ENCODE results near the gene GALK1. TPM values are rescaled to one million over a fixed set of nuclear protein-coding genes. Genes with fewer than 3 reads are reported as not detected.
A peak's percentile ranks its signal among the peaks of the same experiment; 100 is the strongest.

GALK1 gene
- total and polyA plus RNA-seq, 9 of the 15 experiments (the other 6 are each of a cell fraction or from before 2014, with no cell fraction given) = 0.45 to 51.6 (median 17.4) TPM

DNA sequence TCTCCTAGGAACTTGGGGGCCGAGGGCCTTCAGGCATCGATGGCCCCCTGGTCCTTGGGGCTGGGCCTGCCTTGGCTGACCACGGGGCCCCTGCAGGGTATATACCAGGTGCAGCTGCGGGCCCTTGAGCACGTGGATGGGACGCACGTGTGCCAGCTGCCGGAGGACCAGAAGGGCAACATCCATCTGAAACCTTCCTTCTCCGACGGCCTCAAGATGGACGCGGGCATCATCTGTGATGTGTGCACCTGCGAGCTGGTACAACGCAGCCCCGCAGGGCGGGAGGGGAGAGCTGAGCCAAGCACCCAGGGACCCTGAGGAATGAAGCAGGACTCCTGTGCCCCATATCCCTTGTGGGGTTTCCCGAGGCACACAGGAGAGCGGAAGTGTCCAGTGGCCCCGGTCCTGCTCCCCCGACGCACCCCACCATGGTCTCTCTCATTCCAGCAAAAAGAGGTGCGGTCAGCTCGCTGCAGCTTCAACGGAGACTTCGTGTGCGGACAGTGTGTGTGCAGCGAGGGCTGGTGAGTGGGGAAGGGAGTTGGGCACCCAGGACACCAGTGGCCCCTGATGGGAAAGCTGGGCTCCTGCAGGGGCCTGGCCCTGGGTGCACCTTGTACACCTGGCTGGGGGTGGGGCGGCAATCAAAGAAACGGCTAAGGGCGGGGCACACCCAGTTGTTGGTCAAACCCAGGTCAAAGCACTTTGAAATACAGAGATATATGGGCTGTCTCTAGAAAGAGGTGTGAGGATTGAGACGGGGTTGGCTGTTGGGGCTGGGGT is 33.1 kb downstream of the GALK1 start:
- DNase-seq (ENCODE audit: extremely low read depth in 1 of 4, low spot score in 3 of 4) (no peak), ATAC-seq (no peak), FAIRE-seq (no peak)
- ChIA-PET POLR2A (interaction anchor here (0.7 to 1.3 kb wide), 2 partner anchors 42 to 684 kb away, joined by 3 to 5 read pairs; no protein-coding TSS in a partner anchor), CTCF (ENCODE audit: low intra/inter-chr PET ratio) (no interaction called here)
- Histone ChIP-seq H3K9ac (ENCODE audit: insufficient read depth in 1 of 2, low read depth in 2 of 2, low read length in 2 of 2) (no peak overlapping the region), H3K4me1 (replicated peaks in 1 of 2; ENCODE audit: control insufficient read depth in 2 of 2, insufficient read depth in 2 of 2, low read length in 2 of 2) (peaks cover 0 to 43% of the 10 kb centered on the region in 2 experiments; a peak in 2 of 5 replicates), H3K9me3 (replicated peaks; ENCODE audit: control insufficient read depth, insufficient read depth, low read depth, low read length) (no peaks in the 10 kb centered on the region), H3K79me2 (ENCODE audit: control insufficient read depth, insufficient read depth, low read length) (no peaks in the 10 kb centered on the region), H3K9me1 (ENCODE audit: control insufficient read depth, insufficient read depth, low read length) (no peaks in the 10 kb centered on the region), H3K27me3 (ENCODE audit: control insufficient read depth in 2 of 2, insufficient read depth in 2 of 2, low read length in 2 of 2) (peaks cover 9 to 36% of the 10 kb centered on the region in 2 experiments; a peak in 4 of 5 replicates), H4K20me1 (replicated peaks; ENCODE audit: control insufficient read depth, insufficient read depth, low read length) (no peaks in the 10 kb centered on the region), H2AFZ (ENCODE audit: low read depth, low read length) (no peak overlapping the region), H3K36me3 (ENCODE audit: control insufficient read depth, insufficient read depth, low read length) (no peaks in the 10 kb centered on the region), H3K4me2 (ENCODE audit: insufficient read depth, low read length) (no peak overlapping the region), H3K27ac (ENCODE audit: extremely low read depth, low read depth, low read length) (no peak overlapping the region), H3K4me3 (no peak overlapping the region)
- intact Hi-C loops (cut with micrococcal nuclease) (no loop called here), in situ Hi-C loops (cut with MboI) (no loop called here)
- WGBS (ENCODE audit: insufficient coverage, low coverage, missing lambda C conversion rate) = 51% methylated on average over 30 of the region's 31 CpGs
- TF ChIP-seq CHCHD3 (CRISPR knock-in tag; IDR thresholded peaks at IDR 0.05) (no peak), RBM14 (IDR thresholded peaks at IDR 0.05; ENCODE audit: borderline replicate concordance, insufficient read depth, low read depth, low read length) (no peak), BCL6 (CRISPR knock-in tag; IDR thresholded peaks at IDR 0.05) (no peak), ZNF124 (CRISPR knock-in tag; IDR thresholded peaks at IDR 0.05) (no peak)
- TF ChIP-seq, protein P1, sequence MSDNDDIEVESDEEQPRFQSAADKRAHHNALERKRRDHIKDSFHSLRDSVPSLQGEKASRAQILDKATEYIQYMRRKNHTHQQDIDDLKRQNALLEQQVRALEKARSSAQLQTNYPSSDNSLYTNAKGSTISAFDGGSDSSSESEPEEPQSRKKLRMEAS (CRISPR knock-in tag; IDR thresholded peaks at IDR 0.05) = 0 out of 2 replicates have a peak, but pooled peaks have one; percentile 27
- TF ChIP-seq, protein P2, sequence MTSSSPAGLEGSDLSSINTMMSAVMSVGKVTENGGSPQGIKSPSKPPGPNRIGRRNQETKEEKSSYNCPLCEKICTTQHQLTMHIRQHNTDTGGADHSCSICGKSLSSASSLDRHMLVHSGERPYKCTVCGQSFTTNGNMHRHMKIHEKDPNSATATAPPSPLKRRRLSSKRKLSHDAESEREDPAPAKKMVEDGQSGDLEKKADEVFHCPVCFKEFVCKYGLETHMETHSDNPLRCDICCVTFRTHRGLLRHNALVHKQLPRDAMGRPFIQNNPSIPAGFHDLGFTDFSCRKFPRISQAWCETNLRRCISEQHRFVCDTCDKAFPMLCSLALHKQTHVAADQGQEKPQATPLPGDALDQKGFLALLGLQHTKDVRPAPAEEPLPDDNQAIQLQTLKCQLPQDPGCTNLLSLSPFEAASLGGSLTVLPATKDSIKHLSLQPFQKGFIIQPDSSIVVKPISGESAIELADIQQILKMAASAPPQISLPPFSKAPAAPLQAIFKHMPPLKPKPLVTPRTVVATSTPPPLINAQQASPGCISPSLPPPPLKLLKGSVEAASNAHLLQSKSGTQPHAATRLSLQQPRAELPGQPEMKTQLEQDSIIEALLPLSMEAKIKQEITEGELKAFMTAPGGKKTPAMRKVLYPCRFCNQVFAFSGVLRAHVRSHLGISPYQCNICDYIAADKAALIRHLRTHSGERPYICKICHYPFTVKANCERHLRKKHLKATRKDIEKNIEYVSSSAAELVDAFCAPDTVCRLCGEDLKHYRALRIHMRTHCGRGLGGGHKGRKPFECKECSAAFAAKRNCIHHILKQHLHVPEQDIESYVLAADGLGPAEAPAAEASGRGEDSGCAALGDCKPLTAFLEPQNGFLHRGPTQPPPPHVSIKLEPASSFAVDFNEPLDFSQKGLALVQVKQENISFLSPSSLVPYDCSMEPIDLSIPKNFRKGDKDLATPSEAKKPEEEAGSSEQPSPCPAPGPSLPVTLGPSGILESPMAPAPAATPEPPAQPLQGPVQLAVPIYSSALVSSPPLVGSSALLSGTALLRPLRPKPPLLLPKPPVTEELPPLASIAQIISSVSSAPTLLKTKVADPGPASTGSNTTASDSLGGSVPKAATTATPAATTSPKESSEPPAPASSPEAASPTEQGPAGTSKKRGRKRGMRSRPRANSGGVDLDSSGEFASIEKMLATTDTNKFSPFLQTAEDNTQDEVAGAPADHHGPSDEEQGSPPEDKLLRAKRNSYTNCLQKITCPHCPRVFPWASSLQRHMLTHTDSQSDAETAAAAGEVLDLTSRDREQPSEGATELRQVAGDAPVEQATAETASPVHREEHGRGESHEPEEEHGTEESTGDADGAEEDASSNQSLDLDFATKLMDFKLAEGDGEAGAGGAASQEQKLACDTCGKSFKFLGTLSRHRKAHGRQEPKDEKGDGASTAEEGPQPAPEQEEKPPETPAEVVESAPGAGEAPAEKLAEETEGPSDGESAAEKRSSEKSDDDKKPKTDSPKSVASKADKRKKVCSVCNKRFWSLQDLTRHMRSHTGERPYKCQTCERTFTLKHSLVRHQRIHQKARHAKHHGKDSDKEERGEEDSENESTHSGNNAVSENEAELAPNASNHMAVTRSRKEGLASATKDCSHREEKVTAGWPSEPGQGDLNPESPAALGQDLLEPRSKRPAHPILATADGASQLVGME (CRISPR knock-in tag; IDR thresholded peaks at IDR 0.05) = no peak
- BruUV-seq (replicated peaks) = no TSS peak

Data from K562 (cell line).